H9 (cell line): ENCODE results near the gene ARHGAP35. TPM values are rescaled to one million over a fixed set of nuclear protein-coding genes. Genes with fewer than 3 reads are reported as not detected.
A peak's percentile ranks its signal among the peaks of the same experiment; 100 is the strongest.

Experiments
- DNase-seq: peaks from one replicate; pipeline ENCODE4 v3.0.0-alpha.2; 2017
- H2AFZ ChIP-seq: one replicate; pipeline ENCODE4 v1.6.1; 2013; ENCODE audit warnings: mild to moderate bottlenecking, low read length, control low read depth, moderate library complexity
- H2AK5ac ChIP-seq: 2 replicates; pipeline ENCODE4 v1.6.1; 2013; ENCODE audit warnings: low read length, control low read depth, mixed read lengths; ENCODE audit not compliant: insufficient read length
- H2BK120ac ChIP-seq: one replicate; pipeline ENCODE4 v1.6.1; 2013; ENCODE audit warnings: low read depth, mild to moderate bottlenecking, low read length, control low read depth, inconsistent platforms; ENCODE audit not compliant: poor library complexity, severe bottlenecking
- H2BK12ac ChIP-seq: 2 replicates; pipeline ENCODE4 v1.6.1; 2013; ENCODE audit warnings: low read length, control low read depth, mixed read lengths, low read depth; ENCODE audit not compliant: insufficient read length
- H2BK15ac ChIP-seq: 2 replicates; pipeline ENCODE4 v1.6.1; 2013; ENCODE audit warnings: low read depth, low read length, control low read depth
- H2BK20ac ChIP-seq: one replicate; pipeline ENCODE4 v1.6.1; 2013; ENCODE audit warnings: low read depth, mild to moderate bottlenecking, low read length, control low read depth, inconsistent platforms; ENCODE audit not compliant: poor library complexity, severe bottlenecking
- H2BK5ac ChIP-seq: 2 replicates; pipeline ENCODE4 v1.6.1; 2013; ENCODE audit warnings: low read length, control low read depth, mixed read lengths; ENCODE audit not compliant: insufficient read length
- H3K14ac ChIP-seq: 2 replicates; pipeline ENCODE4 v1.6.1; 2013; ENCODE audit warnings: low read length, control low read depth; ENCODE audit not compliant: insufficient read depth
- H3K18ac ChIP-seq: 2 replicates; pipeline ENCODE4 v1.6.1; 2013; ENCODE audit warnings: low read depth, mild to moderate bottlenecking, mixed read lengths, low read length, control low read depth; ENCODE audit not compliant: insufficient read length
- H3K23ac ChIP-seq: 2 replicates; pipeline ENCODE4 v1.6.1; 2013; ENCODE audit warnings: low read length, control low read depth, mixed read lengths, low read depth; ENCODE audit not compliant: insufficient read length
- H3K23me2 ChIP-seq: 2 replicates; pipeline ENCODE4 v1.6.1; 2013; ENCODE audit warnings: low read depth, mild to moderate bottlenecking, mixed read lengths, low read length, control low read depth; ENCODE audit not compliant: insufficient read length, poor library complexity, severe bottlenecking
- H3K27ac ChIP-seq: 2 replicates; pipeline ENCODE4 v1.5.1; 2013; ENCODE audit warnings: low read length, control low read depth, mixed read lengths, low read depth; ENCODE audit not compliant: insufficient read length
- H3K27me3 ChIP-seq: 2 replicates; pipeline ENCODE4 v1.6.1; 2013; ENCODE audit warnings: low read length, control low read depth, inconsistent platforms; ENCODE audit not compliant: insufficient read depth
- H3K4ac ChIP-seq: 2 replicates; pipeline ENCODE4 v1.6.1; 2013; ENCODE audit warnings: low read depth, mild to moderate bottlenecking, control low read depth, inconsistent platforms, low read length, moderate library complexity
- H3K4me1 ChIP-seq: 2 replicates; pipeline ENCODE4 v1.6.1; 2013; ENCODE audit warnings: low read length, control low read depth, inconsistent platforms; ENCODE audit not compliant: insufficient read depth
- H3K4me2 ChIP-seq: 2 replicates; pipeline ENCODE4 v1.6.1; 2013; ENCODE audit warnings: low read length, control low read depth, mixed read lengths; ENCODE audit not compliant: insufficient read length, insufficient read depth
- H3K56ac ChIP-seq: 2 replicates; pipeline ENCODE4 v1.6.1; 2013; ENCODE audit warnings: low read depth, mild to moderate bottlenecking, mixed read lengths, low read length, control low read depth; ENCODE audit not compliant: insufficient read length
- H3K79me1 ChIP-seq: 2 replicates; pipeline ENCODE4 v1.6.1; 2013; ENCODE audit warnings: low read depth, mild to moderate bottlenecking, moderate library complexity, low read length, control low read depth, inconsistent platforms; ENCODE audit not compliant: insufficient read depth, poor library complexity, severe bottlenecking
- H3K79me2 ChIP-seq: 2 replicates; pipeline ENCODE4 v1.6.1; 2013; ENCODE audit warnings: low read length, control low read depth, inconsistent platforms; ENCODE audit not compliant: insufficient read depth
- H3K9ac ChIP-seq: 2 replicates; pipeline ENCODE4 v1.6.1; 2013; ENCODE audit warnings: low read length, control low read depth, mixed read lengths; ENCODE audit not compliant: insufficient read length; ENCODE audit errors: extremely low read depth
- H3K9me3 ChIP-seq: one replicate; pipeline ENCODE4 v1.6.1; 2013; ENCODE audit warnings: low read depth, low read length, inconsistent platforms; ENCODE audit not compliant: control insufficient read depth
- H3T11ph ChIP-seq: one replicate; pipeline ENCODE4 v1.6.1; 2013; ENCODE audit warnings: mild to moderate bottlenecking, low read length, control low read depth, inconsistent platforms
- H4K20me1 ChIP-seq: one replicate; pipeline ENCODE4 v1.6.1; 2013; ENCODE audit not compliant: control insufficient read depth, insufficient read length, insufficient read depth
- H4K5ac ChIP-seq: 2 replicates; pipeline ENCODE4 v1.6.1; 2013; ENCODE audit warnings: low read depth, mild to moderate bottlenecking, mixed read lengths, low read length, control low read depth; ENCODE audit not compliant: insufficient read length
- H4K8ac ChIP-seq: replicated peaks from 2 replicates; pipeline ENCODE4 v1.6.1; 2013; ENCODE audit warnings: low read length, control low read depth, mixed read lengths, low read depth; ENCODE audit not compliant: insufficient read length
- H4K91ac ChIP-seq: 2 replicates; pipeline ENCODE4 v1.6.1; 2013; ENCODE audit warnings: low read depth, mild to moderate bottlenecking, moderate library complexity, mixed read lengths, low read length, control low read depth; ENCODE audit not compliant: insufficient read length
- H3K27ac Mint-ChIP-seq, 3 experiments: 2 replicates in 2 of 3; 3 replicates in 1 of 3; pipeline ENCODE4 v1.8.0; 2020 to 2021; ENCODE audit warnings: mixed read lengths in 3 of 3, mild to moderate bottlenecking in 1 of 3, moderate library complexity in 1 of 3
- H3K27me3 Mint-ChIP-seq: 2 replicates; pipeline ENCODE4 v1.8.0; 2021; ENCODE audit warnings: low read depth, mild to moderate bottlenecking, moderate library complexity, mixed read lengths
- H3K36me3 Mint-ChIP-seq, 3 experiments: 2 replicates in 2 of 3; 3 replicates in 1 of 3; pipeline ENCODE4 v1.8.0; 2020 to 2021; ENCODE audit warnings: low read depth in 3 of 3, mixed read lengths in 3 of 3; ENCODE audit not compliant: insufficient read depth in 1 of 3
- H3K4me1 Mint-ChIP-seq, 2 experiments: 2 replicates each; pipeline ENCODE4 v1.8.0; 2020; ENCODE audit warnings: mixed read lengths in 2 of 2
- H3K4me3 Mint-ChIP-seq, 2 experiments: 2 replicates in 1 of 2; 3 replicates in 1 of 2; pipeline ENCODE4 v1.8.0; 2020 to 2021; ENCODE audit warnings: mild to moderate bottlenecking in 2 of 2, mixed read lengths in 2 of 2, moderate library complexity in 1 of 2
- H3K9me3 Mint-ChIP-seq, 2 experiments: 2 replicates in 1 of 2; 3 replicates in 1 of 2; pipeline ENCODE4 v1.8.0; 2020; ENCODE audit warnings: mild to moderate bottlenecking in 2 of 2, mixed read lengths in 2 of 2, moderate library complexity in 1 of 2
- CTCF ChIP-seq: fragments of 200-600 bp; sonication (generic); conservative IDR thresholded peaks from 3 replicates; pipeline ENCODE4 v1.8.0; 2021; ENCODE audit warnings: antibody characterized with exemption, mild to moderate bottlenecking
- WGBS: extraction: QIAGEN DNeasy Blood & Tissue Kit; methylation state at CpG from one replicate; pipeline ENCODE4 v1.1.7; 2013; ENCODE audit warnings: missing lambda C conversion rate, low lambda C conversion rate, mixed read lengths; ENCODE audit not compliant: insufficient read length; ENCODE audit errors: extremely low coverage; 5-methylcytosine and 5-hydroxymethylcytosine counted together
- total RNA-seq: library from RNA; stranded (reverse); gene quantifications from 2 replicates; pipeline ENCODE4 v1.2.1, GENCODE V29; 2021

The ARHGAP35 gene
- total RNA-seq, 1 experiment from 2014 or later: 49.8 TPM

- Histone ChIP-seq H3K23ac (no peak overlapping the region), H2BK5ac (no peak overlapping the region), H2AK5ac (no peak overlapping the region), H3K4me1 (no peaks in the 10 kb centered on the region), H4K8ac (no peak overlapping the region), H3K18ac (no peak overlapping the region), H3K79me1 (no peaks in the 10 kb centered on the region), H3K79me2 (no peaks in the 10 kb centered on the region; the same call in 1 of the 2 replicates), H3K23me2 (no peaks in the 10 kb centered on the region), H2BK15ac (no peak overlapping the region), H3K9ac (no peak overlapping the region), H3K14ac (no peak overlapping the region), H3K9me3 (no peaks in the 10 kb centered on the region), H3K4me2 (no peak overlapping the region), H3K4ac (no peak overlapping the region), H2AFZ (no peak overlapping the region), H2BK20ac (no peak overlapping the region), H2BK12ac (no peak overlapping the region), H4K20me1 (no peaks in the 10 kb centered on the region), H4K91ac (no peak overlapping the region), H3K27me3 (no peaks in the 10 kb centered on the region), H3K56ac (no peak overlapping the region), H3K27ac (no peak overlapping the region), H3T11ph (no peak overlapping the region), H4K5ac (no peak overlapping the region), H2BK120ac (no peak overlapping the region)
- Mint-ChIP-seq H3K4me1 (peaks cover under 1 to 1% of the 10 kb centered on the region in 2 experiments), H3K27me3 (no peaks in the 10 kb centered on the region), H3K4me3 (no peak overlapping the region; a peak in 1 of 5 replicates), H3K9me3 (no peaks in the 10 kb centered on the region; a peak in 1 of 5 replicates), H3K27ac (peak overlapping the region; percentile 28 to 80 (median 68); a peak in 4 of 7 replicates), H3K36me3 (peaks cover 18 to 52% (median 50%) of the 10 kb centered on the region in 3 experiments; a peak in 6 of 7 replicates)
- no CpG with 5 or more reads among the region's 9 CpGs for WGBS
- TF ChIP-seq CTCF: no peak
- no peak for DNase-seq
Observed at GRCh38 chr19:46844067-46844489, 16.7 kb upstream of the ARHGAP35 start.
